22Rv1 (cell line): Measurements from ENCODE around the gene E2F2.

ENCODE experiments used
- CTCF ChIP-seq: fragments of 450-650 bp; IDR thresholded peaks from 2 replicates; pipeline ENCODE4 v1.5.1; 2017; ENCODE audit warnings: mild to moderate bottlenecking
- ZFX ChIP-seq: fragments of 450-650 bp; IDR thresholded peaks from 2 replicates; pipeline ENCODE4 v1.6.1; 2017; ENCODE audit warnings: antibody characterized with exemption, borderline replicate concordance

GRCh38 chr1:23545851-23546250 lies 14.8 kb upstream of the E2F2 start:
- TF ChIP-seq CTCF: no peak
- no peak for TF ChIP-seq ZFX
